H9 (cell line): ENCODE measurements around the gene MXD4. TPM values are rescaled to one million over a fixed set of nuclear protein-coding genes. Genes with fewer than 3 reads are reported as not detected.

ENCODE experiments used
- DNase-seq: peaks from one replicate; pipeline ENCODE4 v3.0.0-alpha.2; 2017
- H2AFZ ChIP-seq: one replicate; pipeline ENCODE4 v1.6.1; 2013; ENCODE audit warnings: mild to moderate bottlenecking, low read length, control low read depth, moderate library complexity
- H2AK5ac ChIP-seq: 2 replicates; pipeline ENCODE4 v1.6.1; 2013; ENCODE audit warnings: low read length, control low read depth, mixed read lengths; ENCODE audit not compliant: insufficient read length
- H2BK120ac ChIP-seq: one replicate; pipeline ENCODE4 v1.6.1; 2013; ENCODE audit warnings: low read depth, mild to moderate bottlenecking, low read length, control low read depth, inconsistent platforms; ENCODE audit not compliant: poor library complexity, severe bottlenecking
- H2BK12ac ChIP-seq: 2 replicates; pipeline ENCODE4 v1.6.1; 2013; ENCODE audit warnings: low read length, control low read depth, mixed read lengths, low read depth; ENCODE audit not compliant: insufficient read length
- H2BK15ac ChIP-seq: 2 replicates; pipeline ENCODE4 v1.6.1; 2013; ENCODE audit warnings: low read depth, low read length, control low read depth
- H2BK20ac ChIP-seq: one replicate; pipeline ENCODE4 v1.6.1; 2013; ENCODE audit warnings: low read depth, mild to moderate bottlenecking, low read length, control low read depth, inconsistent platforms; ENCODE audit not compliant: poor library complexity, severe bottlenecking
- H2BK5ac ChIP-seq: 2 replicates; pipeline ENCODE4 v1.6.1; 2013; ENCODE audit warnings: low read length, control low read depth, mixed read lengths; ENCODE audit not compliant: insufficient read length
- H3K14ac ChIP-seq: 2 replicates; pipeline ENCODE4 v1.6.1; 2013; ENCODE audit warnings: low read length, control low read depth; ENCODE audit not compliant: insufficient read depth
- H3K18ac ChIP-seq: 2 replicates; pipeline ENCODE4 v1.6.1; 2013; ENCODE audit warnings: low read depth, mild to moderate bottlenecking, mixed read lengths, low read length, control low read depth; ENCODE audit not compliant: insufficient read length
- H3K23ac ChIP-seq: 2 replicates; pipeline ENCODE4 v1.6.1; 2013; ENCODE audit warnings: low read length, control low read depth, mixed read lengths, low read depth; ENCODE audit not compliant: insufficient read length
- H3K23me2 ChIP-seq: 2 replicates; pipeline ENCODE4 v1.6.1; 2013; ENCODE audit warnings: low read depth, mild to moderate bottlenecking, mixed read lengths, low read length, control low read depth; ENCODE audit not compliant: insufficient read length, poor library complexity, severe bottlenecking
- H3K27ac ChIP-seq: 2 replicates; pipeline ENCODE4 v1.5.1; 2013; ENCODE audit warnings: low read length, control low read depth, mixed read lengths, low read depth; ENCODE audit not compliant: insufficient read length
- H3K27me3 ChIP-seq: 2 replicates; pipeline ENCODE4 v1.6.1; 2013; ENCODE audit warnings: low read length, control low read depth, inconsistent platforms; ENCODE audit not compliant: insufficient read depth
- H3K4ac ChIP-seq: 2 replicates; pipeline ENCODE4 v1.6.1; 2013; ENCODE audit warnings: low read depth, mild to moderate bottlenecking, control low read depth, inconsistent platforms, low read length, moderate library complexity
- H3K4me1 ChIP-seq: 2 replicates; pipeline ENCODE4 v1.6.1; 2013; ENCODE audit warnings: low read length, control low read depth, inconsistent platforms; ENCODE audit not compliant: insufficient read depth
- H3K4me2 ChIP-seq: 2 replicates; pipeline ENCODE4 v1.6.1; 2013; ENCODE audit warnings: low read length, control low read depth, mixed read lengths; ENCODE audit not compliant: insufficient read length, insufficient read depth
- H3K56ac ChIP-seq: 2 replicates; pipeline ENCODE4 v1.6.1; 2013; ENCODE audit warnings: low read depth, mild to moderate bottlenecking, mixed read lengths, low read length, control low read depth; ENCODE audit not compliant: insufficient read length
- H3K79me1 ChIP-seq: 2 replicates; pipeline ENCODE4 v1.6.1; 2013; ENCODE audit warnings: low read depth, mild to moderate bottlenecking, moderate library complexity, low read length, control low read depth, inconsistent platforms; ENCODE audit not compliant: insufficient read depth, poor library complexity, severe bottlenecking
- H3K79me2 ChIP-seq: 2 replicates; pipeline ENCODE4 v1.6.1; 2013; ENCODE audit warnings: low read length, control low read depth, inconsistent platforms; ENCODE audit not compliant: insufficient read depth
- H3K9ac ChIP-seq: 2 replicates; pipeline ENCODE4 v1.6.1; 2013; ENCODE audit warnings: low read length, control low read depth, mixed read lengths; ENCODE audit not compliant: insufficient read length; ENCODE audit errors: extremely low read depth
- H3K9me3 ChIP-seq: one replicate; pipeline ENCODE4 v1.6.1; 2013; ENCODE audit warnings: low read depth, low read length, inconsistent platforms; ENCODE audit not compliant: control insufficient read depth
- H3T11ph ChIP-seq: one replicate; pipeline ENCODE4 v1.6.1; 2013; ENCODE audit warnings: mild to moderate bottlenecking, low read length, control low read depth, inconsistent platforms
- H4K20me1 ChIP-seq: one replicate; pipeline ENCODE4 v1.6.1; 2013; ENCODE audit not compliant: control insufficient read depth, insufficient read length, insufficient read depth
- H4K5ac ChIP-seq: 2 replicates; pipeline ENCODE4 v1.6.1; 2013; ENCODE audit warnings: low read depth, mild to moderate bottlenecking, mixed read lengths, low read length, control low read depth; ENCODE audit not compliant: insufficient read length
- H4K8ac ChIP-seq: replicated peaks from 2 replicates; pipeline ENCODE4 v1.6.1; 2013; ENCODE audit warnings: low read length, control low read depth, mixed read lengths, low read depth; ENCODE audit not compliant: insufficient read length
- H4K91ac ChIP-seq: 2 replicates; pipeline ENCODE4 v1.6.1; 2013; ENCODE audit warnings: low read depth, mild to moderate bottlenecking, moderate library complexity, mixed read lengths, low read length, control low read depth; ENCODE audit not compliant: insufficient read length
- H3K27ac Mint-ChIP-seq, 3 experiments: 2 replicates in 2 of 3; 3 replicates in 1 of 3; pipeline ENCODE4 v1.8.0; 2020 to 2021; ENCODE audit warnings: mixed read lengths in 3 of 3, mild to moderate bottlenecking in 1 of 3, moderate library complexity in 1 of 3
- H3K27me3 Mint-ChIP-seq: 2 replicates; pipeline ENCODE4 v1.8.0; 2021; ENCODE audit warnings: low read depth, mild to moderate bottlenecking, moderate library complexity, mixed read lengths
- H3K36me3 Mint-ChIP-seq, 3 experiments: 2 replicates in 2 of 3; 3 replicates in 1 of 3; pipeline ENCODE4 v1.8.0; 2020 to 2021; ENCODE audit warnings: low read depth in 3 of 3, mixed read lengths in 3 of 3; ENCODE audit not compliant: insufficient read depth in 1 of 3
- H3K4me1 Mint-ChIP-seq, 2 experiments: 2 replicates each; pipeline ENCODE4 v1.8.0; 2020; ENCODE audit warnings: mixed read lengths in 2 of 2
- H3K4me3 Mint-ChIP-seq, 2 experiments: 2 replicates in 1 of 2; 3 replicates in 1 of 2; pipeline ENCODE4 v1.8.0; 2020 to 2021; ENCODE audit warnings: mild to moderate bottlenecking in 2 of 2, mixed read lengths in 2 of 2, moderate library complexity in 1 of 2
- H3K9me3 Mint-ChIP-seq, 2 experiments: 2 replicates in 1 of 2; 3 replicates in 1 of 2; pipeline ENCODE4 v1.8.0; 2020; ENCODE audit warnings: mild to moderate bottlenecking in 2 of 2, mixed read lengths in 2 of 2, moderate library complexity in 1 of 2
- WGBS: extraction: QIAGEN DNeasy Blood & Tissue Kit; methylation state at CpG from one replicate; pipeline ENCODE4 v1.1.7; 2013; ENCODE audit warnings: missing lambda C conversion rate, low lambda C conversion rate, mixed read lengths; ENCODE audit not compliant: insufficient read length; ENCODE audit errors: extremely low coverage; 5-methylcytosine and 5-hydroxymethylcytosine counted together
- total RNA-seq: library from RNA; stranded (reverse); gene quantifications from 2 replicates; pipeline ENCODE4 v1.2.1, GENCODE V29; 2021
- TF ChIP-seq, protein P1 (sequence below): fragments of 200-600 bp; sonication (generic); conservative IDR thresholded peaks from 3 replicates; pipeline ENCODE4 v1.8.0; 2021; ENCODE audit warnings: antibody characterized with exemption, mild to moderate bottlenecking

MXD4 gene
- total RNA-seq, 1 experiment from 2014 or later, result 24.1 TPM

DNA sequence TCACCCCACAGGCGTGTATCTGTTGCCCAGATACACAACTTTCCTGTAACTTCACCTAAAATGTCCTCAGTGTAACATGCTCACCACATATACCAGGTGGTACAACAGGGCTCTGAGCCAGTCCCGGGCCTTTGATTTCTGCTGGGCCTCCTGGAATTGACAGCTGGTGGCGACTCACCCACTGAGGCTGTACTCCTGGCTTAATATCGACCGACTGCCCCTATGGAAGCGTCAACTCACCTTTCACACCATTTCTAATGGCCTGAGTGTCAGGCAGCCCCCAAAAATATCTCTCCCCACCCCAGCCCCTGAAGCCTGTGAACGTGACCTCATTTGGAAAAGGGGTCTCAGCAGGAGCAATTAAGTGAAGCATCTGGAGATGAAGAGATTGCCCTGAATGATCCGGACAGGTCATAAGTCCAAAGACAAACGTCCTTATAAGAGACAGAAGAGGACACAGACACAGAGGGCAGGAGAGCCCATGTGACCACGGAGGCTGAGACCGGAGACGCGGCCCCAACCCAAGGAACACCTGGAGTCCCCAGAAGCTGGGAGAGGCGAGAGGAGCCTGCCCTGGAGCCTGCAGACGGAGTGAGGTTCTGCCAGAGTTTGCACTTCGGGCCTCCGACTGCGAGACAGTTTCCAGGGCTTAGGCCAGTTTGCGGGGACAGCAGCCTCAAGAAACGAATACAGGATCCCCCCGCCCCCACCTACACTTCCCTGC lies 12.6 kb upstream of the MXD4 start:
- TF ChIP-seq, protein P1, sequence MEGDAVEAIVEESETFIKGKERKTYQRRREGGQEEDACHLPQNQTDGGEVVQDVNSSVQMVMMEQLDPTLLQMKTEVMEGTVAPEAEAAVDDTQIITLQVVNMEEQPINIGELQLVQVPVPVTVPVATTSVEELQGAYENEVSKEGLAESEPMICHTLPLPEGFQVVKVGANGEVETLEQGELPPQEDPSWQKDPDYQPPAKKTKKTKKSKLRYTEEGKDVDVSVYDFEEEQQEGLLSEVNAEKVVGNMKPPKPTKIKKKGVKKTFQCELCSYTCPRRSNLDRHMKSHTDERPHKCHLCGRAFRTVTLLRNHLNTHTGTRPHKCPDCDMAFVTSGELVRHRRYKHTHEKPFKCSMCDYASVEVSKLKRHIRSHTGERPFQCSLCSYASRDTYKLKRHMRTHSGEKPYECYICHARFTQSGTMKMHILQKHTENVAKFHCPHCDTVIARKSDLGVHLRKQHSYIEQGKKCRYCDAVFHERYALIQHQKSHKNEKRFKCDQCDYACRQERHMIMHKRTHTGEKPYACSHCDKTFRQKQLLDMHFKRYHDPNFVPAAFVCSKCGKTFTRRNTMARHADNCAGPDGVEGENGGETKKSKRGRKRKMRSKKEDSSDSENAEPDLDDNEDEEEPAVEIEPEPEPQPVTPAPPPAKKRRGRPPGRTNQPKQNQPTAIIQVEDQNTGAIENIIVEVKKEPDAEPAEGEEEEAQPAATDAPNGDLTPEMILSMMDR, result no peak
- Histone ChIP-seq H4K91ac (no peak overlapping the region), H2BK20ac (no peak overlapping the region), H2BK5ac (no peak overlapping the region), H3K18ac (no peak overlapping the region), H3K4me2 (no peak overlapping the region), H2AFZ (no peak overlapping the region), H3K79me1 (no peaks in the 10 kb centered on the region), H3K9me3 (no peaks in the 10 kb centered on the region), H4K20me1 (no peaks in the 10 kb centered on the region), H3K23ac (no peak overlapping the region), H2BK12ac (no peak overlapping the region), H2BK15ac (no peak overlapping the region), H4K8ac (no peak overlapping the region), H3K79me2 (no peaks in the 10 kb centered on the region), H3K4ac (no peak overlapping the region), H3K4me1 (no peaks in the 10 kb centered on the region), H3K14ac (no peak overlapping the region), H2BK120ac (no peak overlapping the region), H2AK5ac (no peak overlapping the region), H3T11ph (no peak overlapping the region), H3K23me2 (no peaks in the 10 kb centered on the region), H3K56ac (no peak overlapping the region), H3K27ac (no peak overlapping the region), H4K5ac (no peak overlapping the region), H3K27me3 (no peaks in the 10 kb centered on the region), H3K9ac (no peak overlapping the region)
- no peaks in the 10 kb centered on the region for H3K9me3 Mint-ChIP-seq
- WGBS, result no CpG with 5 or more reads among the region's 21 CpGs
- H3K27ac Mint-ChIP-seq, result peak overlapping the region in 1 of 3 experiments; percentile 30; a peak in 1 of 7 replicates
- no peak overlapping the region for H3K4me3 Mint-ChIP-seq
- H3K36me3 Mint-ChIP-seq, result no peaks in the 10 kb centered on the region
- peaks cover 2% of the 10 kb centered on the region in 2 experiments; a peak in 2 of 4 replicates for H3K4me1 Mint-ChIP-seq
- no peak for DNase-seq
- H3K27me3 Mint-ChIP-seq, result peaks cover 2% of the 10 kb centered on the region; the same call in 1 of the 2 replicates
